CD4-positive, alpha-beta T cell treated with Interleukin-21 for 1 hour (primary cell): ENCODE measurements around the gene PDE4D.

Experiments used
- DNase-seq: peaks from one replicate; pipeline ENCODE4 v3.0.0-alpha.2; 2020

The PDE4D gene

GRCh38 chr5:59542306-59542705, 351.2 kb downstream of the PDE4D start:
- no peak for DNase-seq

GRCh38 chr5:59540366-59540765, 353.2 kb downstream of the PDE4D start:
- no peak for DNase-seq

- no peak for DNase-seq
Measured at GRCh38 chr5:59538750-59539121, 354.8 kb downstream of the PDE4D start.

GRCh38 chr5:59537961-59538749, 355.4 kb downstream of the PDE4D start:
- DNase-seq = no peak

GRCh38 chr5:59536875-59537274, 356.7 kb downstream of the PDE4D start:
- no peak for DNase-seq

GRCh38 chr5:59535561-59535960, 358.0 kb downstream of the PDE4D start:
- no peak for DNase-seq

GRCh38 chr5:59533730-59534108, 359.8 kb downstream of the PDE4D start:
- no peak for DNase-seq

- DNase-seq = no peak
Measured at GRCh38 chr5:59532979-59533729, 360.4 kb downstream of the PDE4D start.

GRCh38 chr5:59529239-59529638, 364.3 kb downstream of the PDE4D start:
- no peak for DNase-seq

GRCh38 chr5:59528202-59528862, 365.2 kb downstream of the PDE4D start:
- DNase-seq = no peak

GRCh38 chr5:59525957-59526356, 367.6 kb downstream of the PDE4D start:
- DNase-seq = no peak

- no peak for DNase-seq
Measured at GRCh38 chr5:59525311-59525710, 368.2 kb downstream of the PDE4D start.

GRCh38 chr5:59522201-59522831, 371.2 kb downstream of the PDE4D start:
- no peak for DNase-seq

- DNase-seq = no peak
Measured at GRCh38 chr5:59521476-59521875, 372.1 kb downstream of the PDE4D start.

- no peak for DNase-seq
Measured at GRCh38 chr5:59519338-59519737, 374.2 kb downstream of the PDE4D start.

GRCh38 chr5:59517926-59518585, 375.5 kb downstream of the PDE4D start:
- DNase-seq = no peak

- DNase-seq = no peak
Measured at GRCh38 chr5:59516161-59516560, 377.4 kb downstream of the PDE4D start.

- peak; percentile 2 for DNase-seq
Measured at GRCh38 chr5:59506285-59506877, 387.1 kb downstream of the PDE4D start.

- no peak for DNase-seq
Measured at GRCh38 chr5:59504043-59504442, 389.5 kb downstream of the PDE4D start.

- DNase-seq = no peak
Measured at GRCh38 chr5:59503220-59503619, 390.3 kb downstream of the PDE4D start.

- DNase-seq = no peak
Measured at GRCh38 chr5:59501316-59501715, 392.2 kb downstream of the PDE4D start.

GRCh38 chr5:59500014-59500413, 393.5 kb downstream of the PDE4D start:
- DNase-seq = no peak
